ENCODE measurements around the gene SLAIN2.
A peak's percentile ranks its signal among the peaks of the same experiment; 100 is the strongest.
"Not testable (repeated sequence)": the region's sequence is repeated elsewhere in the genome, so short reads cannot be mapped to it uniquely, and the experiment has no call there.

SLAIN2 gene

GRCh38 chr4:48340965-48341775 lies at the start of gene SLAIN2:
SLAIN2 (plus strand) TSS chr4:48341529; CDS start chr4:48341740, 211 bp downstream.
- peak; percentile 96 for DNase-seq (ENCODE audit: low spot score)

- not testable (repeated sequence) for DNase-seq (ENCODE audit: low spot score)
Measured at GRCh38 chr4:48292218-48292790, 49.0 kb upstream of the SLAIN2 start.

GRCh38 chr4:48295116-48295515 lies 46.2 kb upstream of the SLAIN2 start:
- DNase-seq (ENCODE audit: low spot score): no peak

- no peak for DNase-seq (ENCODE audit: low spot score)
Measured at GRCh38 chr4:48296365-48296764, 45.0 kb upstream of the SLAIN2 start.

GRCh38 chr4:48297256-48297846 lies 44.0 kb upstream of the SLAIN2 start:
- no peak for DNase-seq (ENCODE audit: low spot score)

- no peak for DNase-seq (ENCODE audit: low spot score)
Measured at GRCh38 chr4:48299560-48299959, 41.8 kb upstream of the SLAIN2 start.

GRCh38 chr4:48300004-48300403 lies 41.3 kb upstream of the SLAIN2 start:
- DNase-seq (ENCODE audit: low spot score): no peak

GRCh38 chr4:48305508-48305907 lies 35.8 kb upstream of the SLAIN2 start:
- no peak for DNase-seq (ENCODE audit: low spot score)

GRCh38 chr4:48307528-48307927 lies 33.8 kb upstream of the SLAIN2 start:
- DNase-seq (ENCODE audit: low spot score): no peak

GRCh38 chr4:48308901-48309300 lies 32.4 kb upstream of the SLAIN2 start:
- no peak for DNase-seq (ENCODE audit: low spot score)

- no peak for DNase-seq (ENCODE audit: low spot score)
Measured at GRCh38 chr4:48311896-48312295, 29.4 kb upstream of the SLAIN2 start.

GRCh38 chr4:48314746-48315145 lies 26.6 kb upstream of the SLAIN2 start:
- DNase-seq (ENCODE audit: low spot score): not testable (repeated sequence)

- peak; percentile 63 for DNase-seq (ENCODE audit: low spot score)
Measured at GRCh38 chr4:48315728-48316630, 25.4 kb upstream of the SLAIN2 start.

GRCh38 chr4:48321312-48321711 lies 20.0 kb upstream of the SLAIN2 start:
- DNase-seq (ENCODE audit: low spot score): no peak

- no peak for DNase-seq (ENCODE audit: low spot score)
Measured at GRCh38 chr4:48322063-48322462, 19.3 kb upstream of the SLAIN2 start.

- DNase-seq (ENCODE audit: low spot score): peak; percentile 57
Measured at GRCh38 chr4:48324281-48324680, 17.0 kb upstream of the SLAIN2 start.

- no peak for DNase-seq (ENCODE audit: low spot score)
Measured at GRCh38 chr4:48329193-48329592, 12.1 kb upstream of the SLAIN2 start.

GRCh38 chr4:48329976-48330375 lies 11.4 kb upstream of the SLAIN2 start:
- DNase-seq (ENCODE audit: low spot score): no peak

- no peak for DNase-seq (ENCODE audit: low spot score)
Measured at GRCh38 chr4:48331577-48332330, 9.6 kb upstream of the SLAIN2 start.

GRCh38 chr4:48332661-48333060 lies 8.7 kb upstream of the SLAIN2 start:
- no peak for DNase-seq (ENCODE audit: low spot score)

- DNase-seq (ENCODE audit: low spot score): no peak
Measured at GRCh38 chr4:48333587-48333986, 7.7 kb upstream of the SLAIN2 start.
